Measurements from ENCODE around the gene KIAA0232.

- TF ChIP-seq, protein P1, sequence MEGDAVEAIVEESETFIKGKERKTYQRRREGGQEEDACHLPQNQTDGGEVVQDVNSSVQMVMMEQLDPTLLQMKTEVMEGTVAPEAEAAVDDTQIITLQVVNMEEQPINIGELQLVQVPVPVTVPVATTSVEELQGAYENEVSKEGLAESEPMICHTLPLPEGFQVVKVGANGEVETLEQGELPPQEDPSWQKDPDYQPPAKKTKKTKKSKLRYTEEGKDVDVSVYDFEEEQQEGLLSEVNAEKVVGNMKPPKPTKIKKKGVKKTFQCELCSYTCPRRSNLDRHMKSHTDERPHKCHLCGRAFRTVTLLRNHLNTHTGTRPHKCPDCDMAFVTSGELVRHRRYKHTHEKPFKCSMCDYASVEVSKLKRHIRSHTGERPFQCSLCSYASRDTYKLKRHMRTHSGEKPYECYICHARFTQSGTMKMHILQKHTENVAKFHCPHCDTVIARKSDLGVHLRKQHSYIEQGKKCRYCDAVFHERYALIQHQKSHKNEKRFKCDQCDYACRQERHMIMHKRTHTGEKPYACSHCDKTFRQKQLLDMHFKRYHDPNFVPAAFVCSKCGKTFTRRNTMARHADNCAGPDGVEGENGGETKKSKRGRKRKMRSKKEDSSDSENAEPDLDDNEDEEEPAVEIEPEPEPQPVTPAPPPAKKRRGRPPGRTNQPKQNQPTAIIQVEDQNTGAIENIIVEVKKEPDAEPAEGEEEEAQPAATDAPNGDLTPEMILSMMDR (IDR thresholded peaks at IDR 0.05; ENCODE audit: low read depth, low read length): no peak
- TF ChIP-seq POLR2A (IDR thresholded peaks at IDR 0.05; ENCODE audit: extremely low read depth, insufficient read length): no peak
- no peak for TF ChIP-seq MAX (IDR thresholded peaks at IDR 0.05; ENCODE audit: low read depth, low read length)
These were observed 28.6 kb downstream of the KIAA0232 start for GRCh38 chr4:6811165-6811564.

All from NB4 (cell line).